HG03342 (cell line): Measurements from ENCODE around the gene GOLGA6B.
"Not testable (repeated sequence)": the region's sequence is repeated elsewhere in the genome, so short reads cannot be mapped to it uniquely, and the experiment has no call there.

Experiments
- ATAC-seq: cut with Tn5 transposase; IDR thresholded peaks from one replicate; pipeline ENCODE4 v1.9.1; 2021; ENCODE audit warnings: mild to moderate bottlenecking, moderate library complexity; ENCODE audit not compliant: unreplicated experiment

GOLGA6B gene

GRCh38 chr15:72654397-72654796 lies at the start of gene GOLGA6B:
TSS of gene GOLGA6B (plus strand) at chr15:72654697. CDS start at chr15:72654738, 41 bp downstream.
- ATAC-seq = not testable (repeated sequence)

- ATAC-seq = no peak
Measured at GRCh38 chr15:72604794-72605193, 49.7 kb upstream of the GOLGA6B start.

- not testable (repeated sequence) for ATAC-seq
Measured at GRCh38 chr15:72608084-72608483, 46.4 kb upstream of the GOLGA6B start.

GRCh38 chr15:72609862-72610261 lies 44.6 kb upstream of the GOLGA6B start:
- ATAC-seq = no peak

- ATAC-seq = not testable (repeated sequence)
Measured at GRCh38 chr15:72612324-72612723, 42.2 kb upstream of the GOLGA6B start.

GRCh38 chr15:72614810-72615532 lies 39.5 kb upstream of the GOLGA6B start:
- no peak for ATAC-seq

- ATAC-seq = not testable (repeated sequence)
Measured at GRCh38 chr15:72615533-72616233, 38.8 kb upstream of the GOLGA6B start.

- no peak for ATAC-seq
Measured at GRCh38 chr15:72616491-72617210, 37.8 kb upstream of the GOLGA6B start.

GRCh38 chr15:72623854-72624253 lies 30.6 kb upstream of the GOLGA6B start:
- not testable (repeated sequence) for ATAC-seq

- not testable (repeated sequence) for ATAC-seq
Measured at GRCh38 chr15:72626153-72626552, 28.3 kb upstream of the GOLGA6B start.

- ATAC-seq = not testable (repeated sequence)
Measured at GRCh38 chr15:72628249-72629067, 26.0 kb upstream of the GOLGA6B start.

- ATAC-seq = not testable (repeated sequence)
Measured at GRCh38 chr15:72629068-72629570, 25.4 kb upstream of the GOLGA6B start.

- not testable (repeated sequence) for ATAC-seq
Measured at GRCh38 chr15:72636519-72637282, 17.8 kb upstream of the GOLGA6B start.

- not testable (repeated sequence) for ATAC-seq
Measured at GRCh38 chr15:72639759-72640483, 14.6 kb upstream of the GOLGA6B start.

- ATAC-seq = not testable (repeated sequence)
Measured at GRCh38 chr15:72642271-72642670, 12.2 kb upstream of the GOLGA6B start.

GRCh38 chr15:72648631-72649253 lies 5.8 kb upstream of the GOLGA6B start:
- ATAC-seq = not testable (repeated sequence)

- not testable (repeated sequence) for ATAC-seq
Measured at GRCh38 chr15:72656014-72656413, 1.5 kb downstream of the GOLGA6B start.

GRCh38 chr15:72661081-72661480 lies 6.6 kb downstream of the GOLGA6B start:
- not testable (repeated sequence) for ATAC-seq
